ENCODE data around the gene ADAMTSL3.

GRCh38 chr15:84022516-84022915, 368.6 kb downstream of the ADAMTSL3 start:
- TF ChIP-seq TAF1 (IDR thresholded peaks at IDR 0.05; ENCODE audit: borderline replicate concordance, insufficient read depth, low read length) (no peak), SIN3A (IDR thresholded peaks at IDR 0.05; ENCODE audit: borderline replicate concordance, insufficient read depth, low read length) (no peak)

Measured in PFSK-1 (cell line).